Femur (tissue), 1 donor: ENCODE results near the gene KRTAP5-6.
"Not testable (repeated sequence)": the region's sequence is repeated elsewhere in the genome, so short reads cannot be mapped to it uniquely, and the experiment has no call there.

Source experiments
- DNase-seq: peaks from one replicate; pipeline ENCODE4 v3.0.0-alpha.2; 2017

Gene KRTAP5-6

DNA sequence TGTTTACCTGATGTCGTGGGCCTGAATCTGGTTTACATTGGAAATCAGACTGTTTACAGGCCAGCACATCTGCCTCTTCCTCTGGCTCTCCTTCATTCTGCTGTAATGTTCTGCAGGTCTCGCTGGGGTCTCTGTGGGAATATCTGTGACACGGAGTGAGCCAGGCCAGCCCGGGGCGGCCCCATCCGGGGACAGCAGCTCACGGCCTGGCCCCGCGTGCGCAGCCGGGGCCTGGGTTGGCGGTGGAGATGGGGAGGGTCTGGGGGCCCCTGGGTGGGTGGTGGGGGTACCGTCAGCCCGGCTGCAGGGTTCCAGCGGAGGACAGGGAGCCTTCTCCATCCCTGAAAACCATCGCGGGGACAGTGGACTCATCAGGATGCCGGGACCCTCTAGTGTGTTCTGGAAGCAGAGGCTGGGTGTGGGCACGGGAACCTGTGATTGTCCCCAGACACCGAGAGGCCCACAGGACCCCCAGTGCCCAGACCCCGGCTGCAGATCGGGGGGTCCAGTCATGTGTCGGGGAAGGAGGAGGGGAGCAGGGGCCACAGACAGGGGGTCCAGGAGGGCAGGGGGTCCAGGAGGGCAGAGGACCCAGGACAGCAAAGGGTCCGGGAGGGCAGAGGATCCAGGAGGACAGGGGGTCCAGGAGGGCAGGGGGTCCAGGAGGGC, 13.0 kb upstream of the KRTAP5-6 start:
- DNase-seq, result not testable (repeated sequence)

DNA sequence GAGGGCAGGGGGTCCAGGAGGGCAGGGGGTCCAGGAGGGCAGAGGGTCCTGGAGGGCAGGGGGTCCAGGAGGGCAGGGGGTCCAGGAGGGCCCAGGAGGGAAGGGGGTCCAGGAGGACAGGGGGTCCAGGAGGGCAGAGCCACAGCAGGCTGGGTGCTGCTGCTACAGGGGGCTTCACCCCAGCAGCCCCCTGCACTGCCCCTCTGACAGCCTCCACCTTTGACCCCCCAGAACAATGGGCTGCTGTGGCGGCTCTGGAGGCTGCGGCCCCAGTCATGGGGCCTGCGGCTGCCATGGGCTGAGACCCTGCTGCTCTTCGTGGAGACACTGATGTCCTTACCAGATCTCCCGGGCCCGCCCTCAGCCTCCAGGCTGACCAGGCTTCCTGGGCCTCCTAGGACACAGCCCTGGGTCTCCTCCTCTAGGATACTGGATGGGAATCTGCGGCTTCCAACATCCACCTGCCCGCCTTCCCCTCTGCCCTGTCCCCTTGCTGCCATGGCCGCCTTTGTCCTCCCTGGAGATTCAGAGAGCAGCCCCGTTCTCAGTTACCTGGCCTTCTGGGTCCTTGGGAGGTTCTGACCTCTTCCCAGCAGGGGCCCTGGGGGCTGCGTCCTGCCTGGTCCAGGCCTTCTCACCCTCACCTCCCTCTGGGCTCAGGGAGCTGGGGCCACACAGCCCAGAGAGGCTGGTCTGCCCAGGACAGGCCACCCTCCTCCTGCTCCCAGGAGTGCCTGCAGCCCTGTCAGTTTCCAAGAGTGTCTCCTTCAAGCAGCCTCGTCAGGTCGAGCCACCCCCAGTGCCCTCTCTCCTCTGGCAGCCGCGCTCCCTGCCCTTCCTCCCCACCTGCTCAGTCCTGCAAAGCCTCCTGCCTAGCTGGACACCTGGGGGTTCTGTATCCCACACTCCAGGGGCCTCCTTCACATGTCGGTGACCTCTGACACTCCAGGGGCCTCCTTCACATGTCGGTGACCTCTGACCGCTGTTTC, 11.8 kb upstream of the KRTAP5-6 start:
- not testable (repeated sequence) for DNase-seq

DNA sequence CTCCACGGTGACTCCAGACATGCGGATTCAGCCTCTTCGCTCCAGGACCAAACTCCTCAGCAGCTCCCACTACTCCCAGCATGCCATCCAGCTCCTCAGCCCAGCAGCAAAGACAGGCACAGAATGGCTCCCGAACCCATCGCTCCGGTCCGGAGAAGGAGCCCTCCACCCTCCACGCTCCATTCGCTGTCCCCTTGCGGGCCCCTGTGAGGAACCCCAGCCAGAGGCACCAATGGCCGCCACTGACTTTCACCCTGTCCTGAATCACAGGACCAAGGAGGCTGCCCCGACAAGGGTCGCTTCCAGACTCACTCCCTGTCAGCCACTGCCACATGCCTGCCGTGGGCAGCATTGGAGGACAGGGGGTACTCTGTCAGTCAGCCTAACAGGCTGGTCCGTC, 10.8 kb upstream of the KRTAP5-6 start:
- DNase-seq, result not testable (repeated sequence)

DNA sequence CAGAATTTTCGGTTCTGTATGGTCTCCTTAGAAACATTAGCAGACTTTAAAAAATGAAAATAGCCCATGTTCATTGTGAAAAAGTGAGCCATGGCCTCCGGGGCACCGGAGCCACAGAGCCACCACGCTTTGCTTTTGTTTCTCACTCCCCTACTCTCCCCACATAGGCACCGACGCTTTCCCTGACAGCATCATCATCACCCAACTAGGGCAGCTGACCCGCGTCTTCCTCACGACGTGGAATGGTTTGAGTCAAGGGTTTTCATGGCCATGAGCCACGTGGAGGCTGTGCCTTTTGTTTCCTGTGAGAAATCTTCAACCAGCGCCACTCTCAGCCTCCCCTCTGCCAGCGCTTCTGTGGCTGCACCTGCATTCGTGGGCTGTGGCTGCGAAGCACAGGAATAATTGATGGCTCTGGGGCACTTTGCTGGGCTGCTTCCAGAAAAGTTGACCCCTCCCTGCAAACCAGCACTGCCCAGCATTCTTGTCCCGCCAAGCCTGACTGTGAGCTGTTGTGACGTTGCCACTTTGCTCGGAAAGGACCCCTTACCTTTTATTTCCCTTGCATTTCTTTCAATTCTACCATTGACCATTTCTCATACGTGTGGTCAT, 8.6 kb upstream of the KRTAP5-6 start:
- not testable (repeated sequence) for DNase-seq

DNA sequence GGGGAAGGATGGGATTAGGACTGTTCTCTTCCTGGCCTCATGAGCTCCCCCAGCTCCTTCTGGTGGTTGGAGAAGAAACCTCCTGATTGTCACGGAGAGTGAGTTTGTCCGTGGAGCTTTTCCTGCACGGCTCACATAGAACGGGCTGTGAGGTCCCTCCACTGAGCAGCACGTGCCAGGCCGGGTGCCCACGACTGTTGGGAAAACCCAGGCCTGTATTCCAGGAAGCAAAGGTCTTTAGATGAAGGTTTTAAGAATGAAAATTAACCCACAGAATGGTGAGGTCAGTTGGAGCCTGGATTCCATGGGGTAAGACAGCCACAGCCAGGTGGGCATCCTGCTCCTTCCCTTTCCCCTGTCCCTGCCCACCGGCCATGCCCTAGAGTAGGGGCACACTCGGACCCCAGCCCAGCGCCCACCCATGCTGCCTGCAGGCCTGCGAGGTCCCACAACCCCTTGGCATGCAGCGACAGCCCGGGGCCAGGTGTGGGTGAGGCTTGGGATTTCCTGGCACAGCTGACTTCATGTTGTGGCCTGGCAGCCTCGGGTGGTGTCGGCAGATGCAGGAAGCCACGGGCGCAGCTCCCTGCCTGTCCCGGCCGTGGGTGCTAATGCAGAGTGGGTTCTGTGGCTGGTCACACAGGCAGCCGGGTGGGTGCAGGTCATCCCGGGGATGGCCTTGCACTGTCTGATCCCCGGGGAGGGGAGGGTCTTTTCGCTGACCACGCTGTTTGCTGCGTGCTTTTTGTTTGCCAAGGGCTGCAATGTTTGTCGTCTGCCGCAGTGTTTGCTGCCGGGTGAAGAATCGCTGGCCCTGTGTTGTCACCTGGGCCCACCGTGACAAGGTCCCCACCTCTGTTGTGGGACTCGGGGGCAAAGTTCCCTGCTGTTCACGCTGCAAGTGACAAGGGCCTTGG, 7.5 kb upstream of the KRTAP5-6 start:
- DNase-seq, result not testable (repeated sequence)

DNA sequence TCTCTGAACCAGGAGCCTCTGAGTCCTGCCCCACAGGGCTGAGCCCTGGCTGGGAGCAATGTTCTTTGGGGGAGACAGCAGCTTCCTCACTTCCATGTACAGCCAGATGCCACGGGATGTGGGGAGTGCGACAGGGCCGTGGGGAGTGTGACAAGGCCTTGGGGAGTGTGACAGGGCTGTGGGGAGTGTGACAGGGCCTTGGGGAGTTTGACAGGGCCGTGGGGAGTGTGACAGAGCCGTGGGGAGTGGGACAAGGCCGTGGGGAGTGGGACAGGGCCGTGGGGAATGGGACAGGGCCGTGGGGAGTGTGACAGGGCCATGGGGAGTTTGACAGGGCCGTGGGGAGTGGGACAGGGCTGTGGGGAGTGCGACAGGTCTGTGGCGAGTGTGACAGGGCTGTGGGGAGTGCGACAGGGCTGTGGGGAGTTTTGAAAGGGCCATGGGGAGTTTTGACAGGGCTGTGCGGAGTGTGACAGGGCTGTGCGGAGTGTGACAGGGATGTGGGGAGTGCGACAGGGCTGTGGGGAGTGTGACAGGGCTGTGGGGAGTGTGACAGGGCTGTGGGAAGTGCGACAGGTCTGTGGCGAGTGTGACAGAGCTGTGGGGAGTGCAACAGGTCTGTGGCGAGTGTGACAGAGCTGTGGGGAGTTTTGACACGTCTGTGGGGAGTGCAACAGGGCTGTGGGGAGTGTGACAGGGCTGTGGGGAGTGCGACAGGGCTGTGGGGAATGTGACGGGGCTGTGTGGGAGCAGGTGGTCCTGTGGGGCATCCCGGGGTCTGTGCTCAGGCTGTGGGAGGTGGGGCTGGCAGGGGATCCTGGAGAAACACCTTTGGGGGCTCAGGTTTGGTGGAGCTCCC, 6.6 kb upstream of the KRTAP5-6 start:
- no peak for DNase-seq

DNA sequence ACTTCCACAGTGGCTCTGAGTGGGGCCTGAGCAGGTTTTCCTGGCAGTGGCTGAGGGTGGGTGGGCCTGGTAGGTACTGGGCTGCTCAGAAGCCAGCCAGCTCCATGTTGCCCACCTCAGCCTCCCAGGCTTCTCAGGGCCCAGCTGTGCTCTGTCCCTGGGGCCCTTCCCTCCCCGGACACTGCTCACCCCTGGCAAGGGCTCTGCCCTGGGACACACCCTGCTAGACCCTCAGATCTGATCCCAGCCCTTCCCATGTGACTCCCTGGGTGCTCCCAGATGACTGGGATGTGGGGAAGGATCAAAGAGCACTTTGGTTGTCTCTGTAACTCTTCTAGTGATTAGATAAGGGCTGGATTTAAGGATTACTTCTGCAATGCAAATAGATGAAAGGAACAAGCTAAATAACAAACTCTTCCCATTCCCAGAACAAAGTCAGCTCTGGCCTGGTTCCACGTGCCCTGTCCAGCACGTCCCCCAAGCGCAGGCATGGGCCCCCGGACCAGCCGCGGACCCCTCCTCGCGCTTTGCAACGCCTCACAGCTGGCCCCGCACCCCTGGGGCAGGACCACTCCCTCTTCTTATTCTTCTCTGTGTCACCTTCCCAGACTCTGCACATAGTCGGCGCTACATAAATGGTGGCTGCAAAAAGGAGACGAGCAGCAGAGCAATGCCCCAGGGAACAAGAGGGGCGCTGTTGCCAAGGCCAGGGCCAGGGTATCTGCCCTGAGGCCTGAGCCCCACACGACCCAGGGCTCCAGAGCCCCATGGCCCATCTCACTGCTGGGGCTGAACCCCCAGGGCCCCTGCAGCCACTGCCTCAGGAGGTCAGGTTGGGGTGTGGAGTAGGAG, 5.7 kb upstream of the KRTAP5-6 start:
- no peak for DNase-seq

DNA sequence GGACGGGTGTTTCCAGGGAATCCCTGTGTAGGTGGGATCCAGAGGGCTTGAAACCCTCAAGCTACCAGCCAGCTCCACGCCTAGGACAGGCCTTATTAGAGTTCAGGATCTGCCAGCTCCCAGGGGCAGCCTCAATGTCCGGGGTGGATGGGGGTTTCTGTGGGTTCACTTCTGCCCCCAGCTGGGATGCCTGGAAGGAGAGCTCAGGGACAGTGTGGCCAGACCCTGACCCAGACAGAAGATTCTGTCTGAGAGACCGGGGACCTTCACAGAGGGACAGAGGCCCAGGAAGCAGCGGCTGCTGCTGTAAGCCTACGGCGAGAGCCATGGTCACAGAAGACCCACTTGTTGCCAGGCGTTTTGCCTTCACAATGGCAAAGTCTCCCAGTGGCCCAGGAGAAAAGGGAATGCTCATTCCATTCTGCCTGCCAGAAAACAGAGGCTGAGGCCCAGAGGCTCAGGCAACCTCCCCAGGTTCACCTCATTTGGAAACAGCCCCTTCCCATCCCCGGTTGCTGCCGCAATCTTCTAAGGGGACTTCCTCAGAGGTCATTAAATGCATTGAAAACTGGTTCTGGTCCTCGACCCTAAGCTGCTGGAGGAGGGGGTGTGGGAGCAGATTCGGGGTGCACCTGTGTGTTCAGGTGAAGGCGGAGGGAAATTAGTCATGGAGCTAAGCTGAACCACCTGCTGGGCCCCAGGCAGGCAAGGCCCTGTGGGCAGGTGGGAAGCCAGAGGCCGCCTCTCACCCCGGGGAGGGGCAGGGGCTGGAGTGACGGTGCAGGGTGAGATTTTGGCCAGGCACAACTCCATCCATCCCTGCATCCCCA, 4.9 kb upstream of the KRTAP5-6 start:
- DNase-seq, result no peak

DNA sequence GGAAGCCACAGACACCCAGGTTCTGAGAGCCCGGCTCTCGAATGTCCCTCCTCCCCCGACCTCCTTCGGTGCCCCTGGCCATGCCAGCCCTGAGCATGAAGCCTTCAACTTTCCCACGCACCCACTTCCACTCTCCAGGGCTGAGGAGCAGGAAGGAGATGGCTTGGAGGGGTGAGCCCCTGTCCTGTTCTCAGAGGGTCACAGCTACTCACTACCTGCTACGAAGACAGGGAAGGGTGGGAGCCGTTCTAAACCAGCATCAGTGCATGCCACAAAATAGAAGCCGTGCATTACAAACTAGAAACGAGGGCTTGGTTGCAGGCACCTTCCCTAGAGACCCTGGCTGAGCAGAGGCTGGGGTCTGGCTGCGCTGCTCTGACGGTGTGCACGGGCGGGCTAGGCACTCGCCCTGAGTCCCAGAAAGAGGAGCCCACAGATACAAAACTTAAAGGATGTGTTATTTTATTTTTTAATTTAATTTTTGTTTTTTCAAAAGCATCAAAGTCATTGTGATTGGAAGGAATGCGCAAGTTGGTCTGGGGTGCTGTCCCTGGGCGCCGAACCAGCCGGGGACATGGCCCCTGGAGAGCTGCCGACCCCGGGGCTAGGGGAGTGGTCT, 4.2 kb upstream of the KRTAP5-6 start:
- no peak for DNase-seq

DNA sequence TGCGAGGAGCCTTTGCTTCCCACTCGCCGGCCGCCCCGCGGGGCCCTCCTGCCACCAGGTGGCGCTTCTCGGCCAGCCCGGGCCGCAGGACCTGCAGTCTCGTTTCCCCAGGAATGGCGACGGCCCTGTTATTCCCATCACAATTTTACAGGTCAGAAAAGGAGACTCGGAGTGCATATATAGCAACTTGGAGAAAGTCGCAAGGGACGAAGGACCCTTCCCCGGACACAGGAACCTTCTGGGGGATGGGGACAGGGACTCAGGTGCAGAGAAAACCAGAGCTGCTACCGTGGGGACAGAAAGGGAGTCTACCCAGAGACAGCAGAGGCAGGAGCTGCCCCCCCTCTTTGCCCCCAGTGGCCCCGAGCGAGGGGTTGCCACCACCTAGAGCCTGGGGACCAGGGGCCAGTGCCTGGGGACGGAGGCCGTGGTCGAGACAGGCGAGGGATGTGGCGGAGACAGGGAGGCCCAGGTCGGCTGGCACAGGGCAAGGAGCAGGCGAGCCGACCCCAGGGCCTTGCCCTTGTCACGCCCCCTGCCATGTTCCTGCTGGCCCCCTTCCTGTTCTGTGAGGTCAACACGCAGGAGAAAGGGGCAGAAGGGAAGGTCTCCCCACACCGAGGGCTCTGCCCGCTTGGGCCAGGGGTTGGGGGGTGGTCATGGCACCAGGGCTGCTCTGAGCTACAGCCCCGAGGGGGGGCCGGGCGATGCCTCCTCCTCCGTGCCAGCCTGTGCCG, 3.5 kb upstream of the KRTAP5-6 start:
- DNase-seq, result peak; percentile 84

DNA sequence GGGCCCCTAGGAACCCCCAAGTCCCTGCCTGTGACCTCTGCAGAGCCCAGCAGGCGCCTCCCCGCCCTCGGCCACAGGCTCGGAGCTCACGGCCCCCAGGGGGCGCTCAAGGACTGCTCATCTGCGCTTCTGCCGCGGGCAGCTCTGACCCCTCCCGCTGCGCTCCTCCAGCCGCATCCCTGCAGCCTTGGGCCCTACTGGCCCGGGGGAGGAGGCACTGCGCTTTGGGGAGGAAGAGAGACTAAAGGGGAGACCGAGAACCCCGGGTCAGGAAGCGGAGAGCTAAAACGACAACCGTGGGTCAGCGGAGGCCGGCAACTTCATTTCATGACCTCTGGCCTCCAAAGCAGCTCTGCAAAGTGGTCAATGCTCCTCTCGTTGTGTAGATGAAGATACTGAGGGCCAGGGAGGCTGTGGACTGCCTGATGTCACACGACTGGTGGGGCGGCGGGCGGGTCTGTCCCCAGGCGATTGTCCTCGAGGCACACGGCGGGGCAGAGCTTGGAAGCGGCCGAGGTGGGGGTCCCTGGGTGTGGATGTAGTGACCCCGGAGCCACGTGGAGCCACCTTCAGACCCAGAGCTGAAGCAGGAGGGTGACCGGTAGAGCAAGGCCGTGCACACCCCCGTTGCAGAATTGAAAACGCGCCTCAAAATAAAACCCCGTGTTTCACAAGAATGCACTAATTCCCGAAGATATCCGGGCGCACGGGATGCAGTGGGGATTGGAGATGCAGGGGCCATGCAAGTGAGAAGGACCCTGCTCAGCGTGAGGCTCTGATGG, 2.7 kb upstream of the KRTAP5-6 start:
- peak; percentile 89 for DNase-seq

DNA sequence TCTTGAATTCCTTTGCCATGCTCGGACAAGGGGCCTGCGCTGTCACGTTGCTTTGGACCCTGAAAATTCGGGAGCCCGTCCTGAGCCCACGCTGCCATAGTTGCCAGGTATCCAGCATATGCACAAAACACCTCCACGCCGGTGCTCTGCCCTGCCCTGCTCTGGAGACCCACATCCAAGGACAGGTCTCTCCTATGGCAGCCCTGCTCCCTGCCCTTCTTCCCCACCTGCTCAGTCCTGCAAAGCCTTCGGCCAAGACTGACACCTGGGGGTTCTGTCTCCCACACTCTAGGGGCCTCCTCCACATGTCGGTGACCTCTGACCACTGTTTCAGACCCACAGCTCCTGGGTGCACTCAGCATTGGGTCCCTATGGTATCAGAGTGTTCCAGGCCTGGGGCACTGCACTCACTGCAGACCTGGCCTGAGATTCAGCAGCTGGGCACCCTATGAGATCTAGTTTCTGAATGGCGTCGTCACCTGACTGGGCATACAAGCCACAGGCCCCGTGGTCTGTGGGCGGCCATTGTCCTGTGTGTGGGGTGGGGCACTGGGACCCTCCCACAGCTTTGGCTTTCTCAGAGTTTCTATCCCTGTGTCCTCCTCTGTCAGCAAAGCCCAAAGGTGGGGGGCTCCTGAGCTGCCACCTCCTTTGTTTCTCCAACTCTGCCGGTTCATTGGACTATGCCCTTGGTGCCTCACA, 2.0 kb upstream of the KRTAP5-6 start:
- no peak for DNase-seq

DNA sequence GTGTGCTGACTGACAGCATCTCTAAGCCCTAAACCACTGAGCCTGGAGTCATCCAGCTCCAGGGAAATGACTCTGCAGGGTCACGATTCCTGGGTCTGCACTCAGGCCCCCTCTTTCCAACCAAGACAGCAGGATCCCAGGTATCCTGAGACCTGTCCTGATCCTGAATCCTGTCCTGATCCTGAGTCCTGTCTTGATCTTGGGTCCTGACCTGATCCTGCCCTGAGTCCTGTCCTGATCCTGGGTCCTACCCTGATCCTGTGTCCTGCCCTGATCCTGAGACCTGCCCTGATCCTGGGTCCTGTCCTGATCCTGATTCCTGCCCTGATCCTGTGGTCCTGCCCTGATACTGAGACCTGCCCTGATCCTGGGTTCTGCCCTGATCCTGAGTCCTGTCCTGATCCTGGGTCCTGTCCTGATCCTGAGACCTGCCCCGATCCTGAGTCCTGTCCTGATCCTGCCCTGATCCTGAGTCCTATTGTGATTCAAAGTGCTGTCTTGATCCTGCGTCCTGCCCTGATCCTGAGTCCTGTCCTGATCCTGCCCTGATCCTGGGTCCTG, 1.4 kb upstream of the KRTAP5-6 start:
- no peak for DNase-seq

DNA sequence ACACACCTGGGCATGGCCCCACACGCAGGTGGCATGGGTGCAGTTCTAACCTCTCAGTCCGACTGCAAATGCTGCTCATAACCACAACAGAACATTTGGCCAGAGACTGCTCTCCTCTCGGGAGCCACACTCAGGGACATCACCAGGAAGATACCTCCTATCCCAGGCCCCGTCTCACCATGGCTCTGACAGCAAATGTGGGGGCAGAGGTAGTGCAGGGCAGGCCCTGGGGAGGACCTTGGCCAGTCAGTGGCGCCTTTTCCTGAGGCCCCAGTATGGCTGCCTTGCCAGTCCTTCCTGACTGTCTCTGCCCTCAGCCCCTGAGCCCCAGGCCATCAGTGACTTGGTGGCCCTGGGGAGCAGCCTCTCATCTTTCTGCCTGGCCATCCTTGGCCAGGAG, 2.8 kb downstream of the KRTAP5-6 start:
- no peak for DNase-seq

DNA sequence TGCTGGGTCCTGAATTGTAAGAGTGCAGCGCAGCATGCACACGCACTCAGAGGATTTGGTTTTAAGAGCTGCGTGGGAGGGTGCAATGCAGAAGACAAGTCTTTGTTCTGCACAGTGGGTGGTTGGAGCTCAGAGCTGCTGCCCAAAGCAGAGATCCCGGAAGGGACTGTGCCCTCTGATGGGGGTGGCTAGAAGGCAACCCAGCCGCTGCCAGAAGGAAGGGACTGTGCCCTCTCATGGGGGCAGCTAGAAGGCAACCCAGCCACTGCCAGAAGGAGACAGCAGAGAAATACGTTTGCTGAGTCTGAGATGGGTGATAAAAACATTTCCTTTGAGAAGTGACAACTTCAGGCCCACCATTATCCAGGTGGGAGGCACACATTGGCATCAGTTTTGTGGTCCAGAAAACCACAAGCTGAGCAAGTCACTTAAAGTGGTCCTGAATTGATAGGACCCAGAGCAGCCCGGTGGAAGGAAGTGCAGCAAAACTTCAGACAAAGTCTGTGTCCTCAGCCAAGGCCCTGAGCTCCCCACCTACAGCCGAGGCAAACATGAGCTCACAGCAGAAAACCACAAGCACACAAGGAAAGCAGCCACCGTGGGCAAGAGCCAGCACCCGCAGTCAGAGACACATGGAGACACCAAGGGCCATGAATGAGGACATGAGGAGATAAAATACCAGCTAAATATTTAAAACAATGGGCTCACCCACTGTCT, 4.3 kb downstream of the KRTAP5-6 start:
- DNase-seq, result no peak

DNA sequence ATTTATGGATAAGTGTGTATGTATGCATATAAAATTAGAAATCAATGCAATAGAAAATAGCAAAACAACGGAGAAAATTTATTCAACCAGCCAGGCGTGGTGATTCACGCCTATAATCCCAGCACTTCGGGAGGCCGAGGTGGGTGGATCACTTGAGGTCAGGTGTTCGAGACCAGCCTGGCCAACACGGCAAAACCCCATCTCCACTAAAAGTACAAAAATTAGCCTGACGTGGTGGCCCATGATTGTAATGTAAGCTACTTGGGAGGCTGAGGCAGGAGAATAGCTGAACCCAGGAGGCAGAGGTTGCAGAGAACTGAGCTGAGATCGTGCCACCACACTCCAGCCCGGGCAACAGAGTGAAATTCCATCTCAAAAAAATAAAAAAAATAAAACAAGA, 5.5 kb downstream of the KRTAP5-6 start:
- DNase-seq, result no peak
